GM13977 (cell line): Measurements from ENCODE around the gene RDH12.

Experiments used
- DNase-seq: peaks from one replicate; pipeline ENCODE4 v3.0.0; 2012; ENCODE audit warnings: low spot score
- in situ Hi-C: fragments of 300-500 bp; cut with MboI; formaldehyde crosslinking; loops from one replicate; pipeline ENCODE4 v1.12.0; 2022; ENCODE audit warnings: low sequenced_read_pairs, low pct_unique_long_range_greater_than_20kb, mixed read lengths, inconsistent platforms; ENCODE audit not compliant: unreplicated experiment
- TF ChIP-seq, protein P1 (sequence below): IDR thresholded peaks from 2 replicates; pipeline ENCODE4 v1.5.1; 2012; ENCODE audit warnings: mild to moderate bottlenecking, control low read depth; ENCODE audit not compliant: insufficient read depth; ENCODE audit errors: extremely low read depth, missing control alignments

RDH12 gene

DNA sequence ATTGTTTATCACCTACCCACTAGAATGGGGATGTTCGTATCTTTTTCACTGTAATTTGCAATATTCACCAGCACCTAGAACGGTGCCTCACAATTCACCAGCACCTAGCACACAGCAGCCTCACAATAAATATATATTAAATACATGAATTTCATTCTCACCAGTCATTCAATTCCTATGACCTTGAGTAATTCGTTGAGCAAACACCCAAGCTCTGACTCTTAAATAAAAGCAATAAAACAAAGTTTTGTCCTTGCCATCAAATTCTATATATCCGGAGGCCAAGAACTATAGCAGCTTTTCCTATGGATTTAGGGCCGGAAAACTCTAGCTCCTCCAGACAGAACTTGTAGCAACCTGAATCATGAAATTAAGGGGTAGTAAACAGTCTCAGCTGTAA is 28.2 kb upstream of the RDH12 start:
- no peak for DNase-seq
- TF ChIP-seq, protein P1, sequence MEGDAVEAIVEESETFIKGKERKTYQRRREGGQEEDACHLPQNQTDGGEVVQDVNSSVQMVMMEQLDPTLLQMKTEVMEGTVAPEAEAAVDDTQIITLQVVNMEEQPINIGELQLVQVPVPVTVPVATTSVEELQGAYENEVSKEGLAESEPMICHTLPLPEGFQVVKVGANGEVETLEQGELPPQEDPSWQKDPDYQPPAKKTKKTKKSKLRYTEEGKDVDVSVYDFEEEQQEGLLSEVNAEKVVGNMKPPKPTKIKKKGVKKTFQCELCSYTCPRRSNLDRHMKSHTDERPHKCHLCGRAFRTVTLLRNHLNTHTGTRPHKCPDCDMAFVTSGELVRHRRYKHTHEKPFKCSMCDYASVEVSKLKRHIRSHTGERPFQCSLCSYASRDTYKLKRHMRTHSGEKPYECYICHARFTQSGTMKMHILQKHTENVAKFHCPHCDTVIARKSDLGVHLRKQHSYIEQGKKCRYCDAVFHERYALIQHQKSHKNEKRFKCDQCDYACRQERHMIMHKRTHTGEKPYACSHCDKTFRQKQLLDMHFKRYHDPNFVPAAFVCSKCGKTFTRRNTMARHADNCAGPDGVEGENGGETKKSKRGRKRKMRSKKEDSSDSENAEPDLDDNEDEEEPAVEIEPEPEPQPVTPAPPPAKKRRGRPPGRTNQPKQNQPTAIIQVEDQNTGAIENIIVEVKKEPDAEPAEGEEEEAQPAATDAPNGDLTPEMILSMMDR, result no peak
- in situ Hi-C loops, result no loop called here

- TF ChIP-seq, protein P1, result peak; percentile 37
- peak; percentile 56 for DNase-seq
- in situ Hi-C loops, result no loop called here
These were observed 27.6 kb upstream of the RDH12 start for GRCh38 chr14:67674139-67674479.

DNA sequence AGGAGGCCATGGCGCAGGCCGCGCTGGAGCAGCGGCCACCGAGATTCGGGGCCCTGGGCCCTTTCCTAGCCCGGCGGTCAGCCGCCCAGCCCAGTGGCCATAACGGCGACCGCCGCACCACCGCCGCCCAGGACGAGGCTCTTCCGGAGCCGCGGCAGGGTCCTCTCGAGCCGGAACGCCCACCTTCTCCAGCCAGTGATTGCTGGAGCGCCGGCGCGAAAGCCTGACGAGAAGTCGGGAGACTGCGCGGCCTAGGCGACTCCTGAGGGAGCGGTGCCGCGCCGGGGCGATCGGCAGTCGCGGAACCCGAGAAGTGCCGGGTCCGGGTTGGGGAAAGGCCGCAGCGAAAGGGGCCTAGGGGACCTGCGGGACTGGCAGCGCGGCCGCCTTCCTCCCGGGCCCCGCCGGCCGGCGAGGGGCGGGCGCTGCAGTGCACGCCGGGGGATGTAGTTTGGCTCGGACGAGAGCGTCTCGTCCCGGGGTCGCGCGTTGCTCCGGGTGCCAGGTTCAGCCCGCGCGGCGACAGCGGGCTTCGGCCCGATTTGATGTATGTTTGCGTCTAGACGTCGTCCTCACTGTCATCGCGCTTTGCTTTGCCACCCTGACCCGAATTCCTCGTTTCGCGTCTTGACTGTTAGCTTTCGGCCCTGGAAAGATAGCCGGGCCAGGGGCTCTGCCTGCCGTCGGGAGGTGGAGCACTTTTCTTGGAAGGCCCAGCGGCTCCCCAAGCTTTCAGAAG is 27.0 kb upstream of the RDH12 start, which contains the start of gene VTI1B:
TSS of gene VTI1B (minus strand) at position 153 of the 739 bp plus-strand sequence. CDS start at position 10, 143 bp downstream.
- in situ Hi-C loops, result no loop called here
- DNase-seq, result peak; percentile 89
- TF ChIP-seq, protein P1, result peak; percentile 12

GRCh38 chr14:67675219-67675582 is 26.5 kb upstream of the RDH12 start:
- no peak for DNase-seq
- in situ Hi-C loops, result no loop called here
- TF ChIP-seq, protein P1, result no peak

DNA sequence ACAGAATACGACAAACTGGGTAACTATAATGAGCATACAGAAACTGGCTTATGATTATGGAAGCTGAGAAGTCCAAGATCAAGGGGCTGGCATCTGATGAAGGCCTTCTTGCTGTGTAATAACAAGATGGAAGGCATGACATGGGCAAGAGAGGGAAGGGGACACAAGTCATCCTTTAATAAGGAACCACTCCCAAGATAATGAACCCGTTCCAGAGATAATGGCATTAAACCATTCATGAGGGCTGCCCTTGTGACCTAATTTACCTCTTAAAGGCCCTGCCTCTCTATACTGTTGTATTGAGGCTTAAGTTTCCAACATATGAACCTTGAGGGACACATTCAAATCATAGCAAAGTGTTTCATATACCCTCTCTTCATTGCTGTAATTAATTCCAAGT is 22.7 kb upstream of the RDH12 start:
- DNase-seq, result no peak
- in situ Hi-C loops, result no loop called here
- TF ChIP-seq, protein P1, result no peak

GRCh38 chr14:67680121-67680602 is 21.5 kb upstream of the RDH12 start:
- DNase-seq, result peak; percentile 81
- in situ Hi-C loops, result no loop called here
- TF ChIP-seq, protein P1, result no peak

DNA sequence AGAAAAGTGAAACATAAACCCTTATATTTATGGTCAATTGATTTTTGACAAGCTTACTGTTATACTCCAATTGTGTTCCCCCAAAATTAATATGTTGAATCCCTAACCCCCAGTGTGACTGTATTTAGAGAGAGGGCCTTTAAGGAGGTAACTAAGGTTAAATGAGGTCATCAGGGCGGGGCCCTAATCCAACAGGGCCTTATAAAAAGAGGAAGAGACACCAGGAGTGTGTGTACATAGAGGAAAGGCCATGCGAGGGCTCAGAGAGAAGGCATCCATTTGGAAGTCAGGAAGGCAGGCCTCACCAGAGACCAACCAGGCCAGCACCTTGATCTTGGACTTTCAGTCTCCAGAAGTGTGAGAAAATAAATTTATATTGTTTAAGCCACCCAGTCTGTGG is 20.7 kb upstream of the RDH12 start:
- DNase-seq, result no peak
- TF ChIP-seq, protein P1, result no peak
- in situ Hi-C loops, result no loop called here
